H9 (cell line): ENCODE results near the gene FAM200C. TPM values are rescaled to one million over a fixed set of nuclear protein-coding genes. Genes with fewer than 3 reads are reported as not detected.

ENCODE experiments used
- DNase-seq: peaks from one replicate; pipeline ENCODE4 v3.0.0-alpha.2; 2017
- H2AFZ ChIP-seq: one replicate; pipeline ENCODE4 v1.6.1; 2013; ENCODE audit warnings: mild to moderate bottlenecking, low read length, control low read depth, moderate library complexity
- H2AK5ac ChIP-seq: 2 replicates; pipeline ENCODE4 v1.6.1; 2013; ENCODE audit warnings: low read length, control low read depth, mixed read lengths; ENCODE audit not compliant: insufficient read length
- H2BK120ac ChIP-seq: one replicate; pipeline ENCODE4 v1.6.1; 2013; ENCODE audit warnings: low read depth, mild to moderate bottlenecking, low read length, control low read depth, inconsistent platforms; ENCODE audit not compliant: poor library complexity, severe bottlenecking
- H2BK12ac ChIP-seq: 2 replicates; pipeline ENCODE4 v1.6.1; 2013; ENCODE audit warnings: low read length, control low read depth, mixed read lengths, low read depth; ENCODE audit not compliant: insufficient read length
- H2BK15ac ChIP-seq: 2 replicates; pipeline ENCODE4 v1.6.1; 2013; ENCODE audit warnings: low read depth, low read length, control low read depth
- H2BK20ac ChIP-seq: one replicate; pipeline ENCODE4 v1.6.1; 2013; ENCODE audit warnings: low read depth, mild to moderate bottlenecking, low read length, control low read depth, inconsistent platforms; ENCODE audit not compliant: poor library complexity, severe bottlenecking
- H2BK5ac ChIP-seq: 2 replicates; pipeline ENCODE4 v1.6.1; 2013; ENCODE audit warnings: low read length, control low read depth, mixed read lengths; ENCODE audit not compliant: insufficient read length
- H3K14ac ChIP-seq: 2 replicates; pipeline ENCODE4 v1.6.1; 2013; ENCODE audit warnings: low read length, control low read depth; ENCODE audit not compliant: insufficient read depth
- H3K18ac ChIP-seq: 2 replicates; pipeline ENCODE4 v1.6.1; 2013; ENCODE audit warnings: low read depth, mild to moderate bottlenecking, mixed read lengths, low read length, control low read depth; ENCODE audit not compliant: insufficient read length
- H3K23ac ChIP-seq: 2 replicates; pipeline ENCODE4 v1.6.1; 2013; ENCODE audit warnings: low read length, control low read depth, mixed read lengths, low read depth; ENCODE audit not compliant: insufficient read length
- H3K23me2 ChIP-seq: 2 replicates; pipeline ENCODE4 v1.6.1; 2013; ENCODE audit warnings: low read depth, mild to moderate bottlenecking, mixed read lengths, low read length, control low read depth; ENCODE audit not compliant: insufficient read length, poor library complexity, severe bottlenecking
- H3K27ac ChIP-seq: 2 replicates; pipeline ENCODE4 v1.5.1; 2013; ENCODE audit warnings: low read length, control low read depth, mixed read lengths, low read depth; ENCODE audit not compliant: insufficient read length
- H3K27me3 ChIP-seq: 2 replicates; pipeline ENCODE4 v1.6.1; 2013; ENCODE audit warnings: low read length, control low read depth, inconsistent platforms; ENCODE audit not compliant: insufficient read depth
- H3K4ac ChIP-seq: 2 replicates; pipeline ENCODE4 v1.6.1; 2013; ENCODE audit warnings: low read depth, mild to moderate bottlenecking, control low read depth, inconsistent platforms, low read length, moderate library complexity
- H3K4me1 ChIP-seq: 2 replicates; pipeline ENCODE4 v1.6.1; 2013; ENCODE audit warnings: low read length, control low read depth, inconsistent platforms; ENCODE audit not compliant: insufficient read depth
- H3K4me2 ChIP-seq: 2 replicates; pipeline ENCODE4 v1.6.1; 2013; ENCODE audit warnings: low read length, control low read depth, mixed read lengths; ENCODE audit not compliant: insufficient read length, insufficient read depth
- H3K56ac ChIP-seq: 2 replicates; pipeline ENCODE4 v1.6.1; 2013; ENCODE audit warnings: low read depth, mild to moderate bottlenecking, mixed read lengths, low read length, control low read depth; ENCODE audit not compliant: insufficient read length
- H3K79me1 ChIP-seq: 2 replicates; pipeline ENCODE4 v1.6.1; 2013; ENCODE audit warnings: low read depth, mild to moderate bottlenecking, moderate library complexity, low read length, control low read depth, inconsistent platforms; ENCODE audit not compliant: insufficient read depth, poor library complexity, severe bottlenecking
- H3K79me2 ChIP-seq: 2 replicates; pipeline ENCODE4 v1.6.1; 2013; ENCODE audit warnings: low read length, control low read depth, inconsistent platforms; ENCODE audit not compliant: insufficient read depth
- H3K9ac ChIP-seq: 2 replicates; pipeline ENCODE4 v1.6.1; 2013; ENCODE audit warnings: low read length, control low read depth, mixed read lengths; ENCODE audit not compliant: insufficient read length; ENCODE audit errors: extremely low read depth
- H3K9me3 ChIP-seq: one replicate; pipeline ENCODE4 v1.6.1; 2013; ENCODE audit warnings: low read depth, low read length, inconsistent platforms; ENCODE audit not compliant: control insufficient read depth
- H3T11ph ChIP-seq: one replicate; pipeline ENCODE4 v1.6.1; 2013; ENCODE audit warnings: mild to moderate bottlenecking, low read length, control low read depth, inconsistent platforms
- H4K20me1 ChIP-seq: one replicate; pipeline ENCODE4 v1.6.1; 2013; ENCODE audit not compliant: control insufficient read depth, insufficient read length, insufficient read depth
- H4K5ac ChIP-seq: 2 replicates; pipeline ENCODE4 v1.6.1; 2013; ENCODE audit warnings: low read depth, mild to moderate bottlenecking, mixed read lengths, low read length, control low read depth; ENCODE audit not compliant: insufficient read length
- H4K8ac ChIP-seq: replicated peaks from 2 replicates; pipeline ENCODE4 v1.6.1; 2013; ENCODE audit warnings: low read length, control low read depth, mixed read lengths, low read depth; ENCODE audit not compliant: insufficient read length
- H4K91ac ChIP-seq: 2 replicates; pipeline ENCODE4 v1.6.1; 2013; ENCODE audit warnings: low read depth, mild to moderate bottlenecking, moderate library complexity, mixed read lengths, low read length, control low read depth; ENCODE audit not compliant: insufficient read length
- H3K27ac Mint-ChIP-seq, 3 experiments: 2 replicates in 2 of 3; 3 replicates in 1 of 3; pipeline ENCODE4 v1.8.0; 2020 to 2021; ENCODE audit warnings: mixed read lengths in 3 of 3, mild to moderate bottlenecking in 1 of 3, moderate library complexity in 1 of 3
- H3K27me3 Mint-ChIP-seq: 2 replicates; pipeline ENCODE4 v1.8.0; 2021; ENCODE audit warnings: low read depth, mild to moderate bottlenecking, moderate library complexity, mixed read lengths
- H3K36me3 Mint-ChIP-seq, 3 experiments: 2 replicates in 2 of 3; 3 replicates in 1 of 3; pipeline ENCODE4 v1.8.0; 2020 to 2021; ENCODE audit warnings: low read depth in 3 of 3, mixed read lengths in 3 of 3; ENCODE audit not compliant: insufficient read depth in 1 of 3
- H3K4me1 Mint-ChIP-seq, 2 experiments: 2 replicates each; pipeline ENCODE4 v1.8.0; 2020; ENCODE audit warnings: mixed read lengths in 2 of 2
- H3K4me3 Mint-ChIP-seq, 2 experiments: 2 replicates in 1 of 2; 3 replicates in 1 of 2; pipeline ENCODE4 v1.8.0; 2020 to 2021; ENCODE audit warnings: mild to moderate bottlenecking in 2 of 2, mixed read lengths in 2 of 2, moderate library complexity in 1 of 2
- H3K9me3 Mint-ChIP-seq, 2 experiments: 2 replicates in 1 of 2; 3 replicates in 1 of 2; pipeline ENCODE4 v1.8.0; 2020; ENCODE audit warnings: mild to moderate bottlenecking in 2 of 2, mixed read lengths in 2 of 2, moderate library complexity in 1 of 2
- CTCF ChIP-seq: fragments of 200-600 bp; sonication (generic); conservative IDR thresholded peaks from 3 replicates; pipeline ENCODE4 v1.8.0; 2021; ENCODE audit warnings: antibody characterized with exemption, mild to moderate bottlenecking
- WGBS: extraction: QIAGEN DNeasy Blood & Tissue Kit; methylation state at CpG from one replicate; pipeline ENCODE4 v1.1.7; 2013; ENCODE audit warnings: missing lambda C conversion rate, low lambda C conversion rate, mixed read lengths; ENCODE audit not compliant: insufficient read length; ENCODE audit errors: extremely low coverage; 5-methylcytosine and 5-hydroxymethylcytosine counted together
- total RNA-seq: library from RNA; stranded (reverse); gene quantifications from 2 replicates; pipeline ENCODE4 v1.2.1, GENCODE V29; 2021

The FAM200C gene
- total RNA-seq, 1 experiment from 2014 or later = 4.3 TPM

GRCh38 chr5:160375701-160376100 lies 24.2 kb downstream of the FAM200C start:
- no peak overlapping the region for H3K18ac ChIP-seq
- WGBS = no CpG with 5 or more reads among the region's 2 CpGs
- peaks cover under 1% of the 10 kb centered on the region for H3K23me2 ChIP-seq
- H3K14ac ChIP-seq = no peak overlapping the region
- H2BK12ac ChIP-seq = no peak overlapping the region
- H3K27me3 ChIP-seq = peaks cover 4% of the 10 kb centered on the region; the same call in 1 of the 2 replicates
- no peak for TF ChIP-seq CTCF
- H3K9me3 ChIP-seq = no peaks in the 10 kb centered on the region
- Mint-ChIP-seq H3K27me3 (peaks cover 37% of the 10 kb centered on the region), H3K36me3 (no peaks in the 10 kb centered on the region), H3K27ac (no peak overlapping the region), H3K9me3 (no peaks in the 10 kb centered on the region), H3K4me3 (no peak overlapping the region), H3K4me1 (peaks cover 14 to 15% of the 10 kb centered on the region in 2 experiments)
- H3T11ph ChIP-seq = no peak overlapping the region
- H2BK15ac ChIP-seq = no peak overlapping the region
- H2BK20ac ChIP-seq = no peak overlapping the region
- no peaks in the 10 kb centered on the region; the same call in 1 of the 2 replicates for H3K4me1 ChIP-seq
- no peak overlapping the region for H3K4me2 ChIP-seq
- H3K23ac ChIP-seq = no peak overlapping the region
- H2AFZ ChIP-seq = no peak overlapping the region
- H3K4ac ChIP-seq = no peak overlapping the region
- no peak overlapping the region for H3K56ac ChIP-seq
- H4K5ac ChIP-seq = no peak overlapping the region
- H3K79me2 ChIP-seq = no peaks in the 10 kb centered on the region
- no peak overlapping the region for H2BK120ac ChIP-seq
- DNase-seq = no peak
- H2BK5ac ChIP-seq = no peak overlapping the region
- H2AK5ac ChIP-seq = no peak overlapping the region
- H3K9ac ChIP-seq = no peak overlapping the region
- no peak overlapping the region for H4K8ac ChIP-seq
- H3K79me1 ChIP-seq = no peaks in the 10 kb centered on the region
- no peak overlapping the region for H3K27ac ChIP-seq
- H4K91ac ChIP-seq = no peak overlapping the region
- no peaks in the 10 kb centered on the region for H4K20me1 ChIP-seq
